NCI-H69 (cell line): ENCODE data around the gene CWC27.
A peak's percentile ranks its signal among the peaks of the same experiment; 100 is the strongest.

Source experiments
- DNase-seq: peaks from one replicate; lab custom pipeline; 2025; lab: John Stamatoyannopoulos, UW

The CWC27 gene

GRCh38 chr5:64768358-64769312 is at the start of gene CWC27, which contains the start of gene SREK1IP1:
Gene CWC27 (plus strand): TSS chr5:64768930. CDS start chr5:64769147, 217 bp downstream.
Gene SREK1IP1 (minus strand): TSS chr5:64768691. CDS start chr5:64768517, 174 bp downstream.
- DNase-seq, result peak; percentile 97

DNA sequence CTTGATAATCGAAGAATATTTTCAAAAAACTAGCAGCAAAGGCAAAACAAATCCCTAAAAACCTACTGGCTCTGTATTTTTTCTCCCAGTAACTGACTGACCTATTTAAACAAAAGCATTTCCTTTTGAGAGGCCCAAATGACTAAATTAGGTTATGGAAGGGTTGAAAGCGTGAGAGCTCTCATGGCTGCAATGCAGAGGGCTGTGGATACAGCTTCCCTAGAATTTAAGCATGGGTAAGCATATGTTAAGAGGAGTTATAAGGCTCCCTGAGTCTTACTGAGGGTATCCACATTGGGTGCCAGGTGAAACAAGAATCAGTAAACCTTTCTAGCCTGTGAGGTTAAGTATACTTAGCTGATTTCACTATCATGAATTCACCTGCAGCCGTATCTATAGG is 46.1 kb upstream of the CWC27 start:
- no peak for DNase-seq

DNA sequence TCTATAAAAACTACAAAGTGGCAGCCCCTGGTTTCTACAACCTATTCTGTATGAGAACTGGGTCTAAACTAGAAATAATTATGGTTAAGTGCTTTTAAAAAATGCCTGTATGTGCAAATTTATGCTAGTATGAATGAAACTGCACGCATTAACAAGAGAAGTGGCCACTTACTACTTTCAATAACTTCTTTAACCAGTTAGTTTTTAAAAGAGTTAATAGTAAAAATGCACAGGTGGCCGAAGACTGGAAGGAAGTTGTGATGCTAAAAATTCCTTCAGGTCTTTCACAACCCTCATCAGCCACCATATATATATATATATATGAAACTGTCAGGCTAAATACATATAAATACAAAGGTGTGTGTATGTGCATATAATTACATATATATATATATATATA is 41.6 kb upstream of the CWC27 start:
- DNase-seq, result no peak

DNA sequence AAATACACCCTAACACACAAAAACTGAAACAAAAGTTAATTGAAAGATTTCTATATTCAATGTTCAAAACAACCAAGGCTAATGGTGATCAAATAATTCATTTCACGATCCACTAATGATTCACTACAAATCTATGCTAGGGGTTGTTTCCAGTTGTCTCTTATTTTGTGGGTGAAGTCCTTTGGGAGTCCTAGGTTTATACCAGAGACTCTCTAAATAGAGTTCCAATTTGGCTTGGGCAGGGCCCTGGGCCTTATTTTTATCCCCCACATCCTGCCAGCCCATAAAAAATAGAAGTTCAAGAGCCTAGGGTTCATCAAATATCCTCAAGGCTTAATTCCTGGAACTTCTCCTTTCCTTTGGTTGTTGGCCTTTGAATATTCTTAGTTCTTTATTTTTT is 26.3 kb upstream of the CWC27 start:
- no peak for DNase-seq

GRCh38 chr5:64742821-64743220 is 25.9 kb upstream of the CWC27 start:
- no peak for DNase-seq

- DNase-seq, result no peak
Observed at GRCh38 chr5:64744914-64745313, 23.8 kb upstream of the CWC27 start.

DNA sequence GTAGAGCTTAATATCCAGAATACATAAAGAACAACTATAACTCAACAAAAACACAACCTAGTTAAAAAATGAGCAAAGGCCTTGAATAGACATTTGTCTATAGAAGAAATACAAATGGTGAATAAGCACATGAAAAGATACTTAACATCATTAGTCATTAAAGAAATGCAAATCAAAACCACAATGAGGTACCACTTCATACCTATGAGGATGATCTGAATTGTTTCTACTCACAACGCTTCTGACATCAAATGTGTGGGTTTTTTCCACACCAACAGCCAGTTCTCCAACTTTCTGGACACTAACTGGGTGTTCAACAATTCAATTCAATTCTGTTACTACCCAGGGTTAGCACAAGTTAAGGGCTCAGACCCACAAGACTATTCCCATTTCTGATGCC is 22.3 kb upstream of the CWC27 start:
- DNase-seq, result no peak

- DNase-seq, result no peak
Observed at GRCh38 chr5:64749385-64749784, 19.3 kb upstream of the CWC27 start.

GRCh38 chr5:64754066-64754465 is 14.7 kb upstream of the CWC27 start:
- DNase-seq, result peak; percentile 10

- no peak for DNase-seq
Observed at GRCh38 chr5:64758901-64759300, 9.8 kb upstream of the CWC27 start.

- peak; percentile 13 for DNase-seq
Observed at GRCh38 chr5:64759960-64760660, 8.6 kb upstream of the CWC27 start.

- DNase-seq, result no peak
Observed at GRCh38 chr5:64763948-64764503, 4.7 kb upstream of the CWC27 start.

DNA sequence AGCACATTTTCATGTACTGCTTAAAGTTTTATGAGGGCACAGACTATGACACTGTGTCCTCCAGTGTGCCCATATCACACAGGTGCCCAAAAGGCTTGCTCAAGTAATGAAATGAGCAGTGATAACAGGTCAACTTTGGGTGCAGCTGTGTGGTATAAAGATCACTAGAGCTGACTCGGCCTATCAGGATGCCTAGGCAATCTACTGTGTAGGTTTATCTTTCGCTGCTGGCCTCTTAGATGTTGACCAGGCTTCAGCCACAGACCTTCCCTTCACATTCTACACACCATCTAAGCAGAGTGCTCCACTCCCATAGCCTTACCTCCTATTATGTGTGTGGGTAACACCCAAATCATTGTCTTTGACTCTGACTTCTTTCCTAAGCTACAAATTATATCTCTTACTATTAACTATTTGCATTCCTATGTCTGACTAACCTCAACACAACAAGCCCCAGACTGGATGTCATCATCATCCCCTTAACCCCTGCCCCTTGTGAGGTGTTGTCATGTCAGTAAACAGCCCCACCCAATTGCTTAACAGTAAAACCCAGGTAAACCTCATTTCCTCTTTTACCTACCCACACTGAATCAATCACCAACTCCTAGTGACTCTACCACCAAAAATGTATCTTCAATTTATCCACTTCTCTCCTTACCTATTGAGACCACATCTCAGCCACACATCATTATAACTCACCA is 2.8 kb upstream of the CWC27 start:
- peak; percentile 8 for DNase-seq

- DNase-seq, result no peak
Observed at GRCh38 chr5:64766941-64767340, 1.8 kb upstream of the CWC27 start.

DNA sequence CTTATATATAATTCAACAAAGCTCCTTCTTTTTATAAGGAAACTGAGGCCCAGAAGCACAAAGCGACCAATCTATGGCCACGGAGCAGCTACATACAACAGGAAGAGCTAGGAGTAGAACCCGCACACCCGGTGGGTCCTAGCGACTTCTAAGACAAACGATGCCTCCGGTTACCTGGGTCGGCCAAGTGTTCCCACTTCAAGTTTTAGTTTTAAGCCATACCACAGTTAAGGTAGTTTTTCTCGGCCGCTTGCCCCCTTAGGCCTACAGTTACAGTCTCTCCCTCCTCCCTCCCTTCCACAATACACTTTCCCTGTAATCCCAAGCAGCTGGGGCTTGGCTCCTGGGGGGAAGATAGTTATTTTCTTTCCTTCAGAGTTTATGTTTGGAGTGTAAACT is 772 bp upstream of the CWC27 start:
- peak; percentile 65 for DNase-seq

DNA sequence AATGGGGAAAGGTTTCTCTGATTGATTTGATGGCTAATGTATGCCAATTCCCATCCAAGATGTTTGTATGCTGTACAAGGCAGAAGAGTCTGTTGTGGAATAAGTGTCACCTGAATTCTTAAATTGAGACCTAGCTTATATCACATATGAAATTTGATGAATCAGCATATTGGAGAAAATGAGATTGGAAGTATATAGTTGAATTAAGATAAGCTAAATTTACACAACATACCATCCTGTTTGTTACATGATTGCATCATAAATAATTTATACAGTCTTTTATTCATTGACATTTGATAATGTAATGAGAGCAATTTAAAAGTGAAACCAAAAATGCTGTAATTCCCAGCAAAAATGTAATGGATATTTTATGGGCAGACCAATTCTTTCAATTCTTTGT is 1.1 kb downstream of the CWC27 start:
- DNase-seq, result no peak

GRCh38 chr5:64771736-64772135 is 3.0 kb downstream of the CWC27 start:
- DNase-seq, result no peak

DNA sequence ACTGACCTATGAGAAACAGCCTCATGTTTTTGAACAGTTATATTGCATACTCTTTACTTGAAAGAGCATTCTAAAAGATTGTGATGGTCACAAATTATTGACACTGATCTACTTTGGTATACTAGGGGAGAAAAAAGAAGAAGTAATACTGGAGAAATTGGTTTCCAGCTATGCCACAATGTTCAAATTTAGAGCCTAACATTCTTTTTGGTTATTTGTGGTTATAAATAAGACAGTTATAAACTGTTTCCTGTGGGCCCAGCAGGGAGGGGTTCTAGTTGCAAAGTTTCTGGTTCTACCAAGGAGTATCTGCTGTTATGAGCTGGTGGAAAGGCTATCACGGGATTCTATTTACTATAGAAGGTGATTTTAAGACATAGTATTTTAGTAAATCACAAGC is 4.8 kb downstream of the CWC27 start:
- no peak for DNase-seq

GRCh38 chr5:64775291-64775690 is 6.6 kb downstream of the CWC27 start:
- DNase-seq, result no peak

- peak; percentile 86 for DNase-seq
Observed at GRCh38 chr5:64784451-64785025, 15.8 kb downstream of the CWC27 start.

GRCh38 chr5:64786372-64786771 is 17.6 kb downstream of the CWC27 start:
- no peak for DNase-seq

- no peak for DNase-seq
Observed at GRCh38 chr5:64788156-64788555, 19.4 kb downstream of the CWC27 start.
